Nephron progenitor cell (in vitro differentiated cells): ENCODE measurements around the gene TBCE.
"Not testable (repeated sequence)": the region's sequence is repeated elsewhere in the genome, so short reads cannot be mapped to it uniquely, and the experiment has no call there.

ENCODE experiments used
- DNase-seq: peaks from one replicate; pipeline ENCODE4 v3.0.0; 2021
- H3K27ac Mint-ChIP-seq: 2 replicates; pipeline ENCODE4 v1.8.0; 2021; ENCODE audit warnings: mild to moderate bottlenecking, moderate library complexity, mixed read lengths
- H3K27me3 Mint-ChIP-seq: 2 replicates; pipeline ENCODE4 v1.8.0; 2021; ENCODE audit warnings: mild to moderate bottlenecking, low read depth, mixed read lengths; ENCODE audit not compliant: poor library complexity
- H3K36me3 Mint-ChIP-seq: 2 replicates; pipeline ENCODE4 v1.8.0; 2021; ENCODE audit warnings: low read depth, mixed read lengths
- H3K4me1 Mint-ChIP-seq: 2 replicates; pipeline ENCODE4 v1.8.0; 2021; ENCODE audit warnings: mixed read lengths
- H3K4me3 Mint-ChIP-seq: 2 replicates; pipeline ENCODE4 v1.8.0; 2021; ENCODE audit warnings: mild to moderate bottlenecking, moderate library complexity, mixed read lengths
- H3K9me3 Mint-ChIP-seq: 2 replicates; pipeline ENCODE4 v1.8.0; 2021; ENCODE audit warnings: mild to moderate bottlenecking, moderate library complexity, mixed read lengths
- TF ChIP-seq, protein P1 (sequence below): fragments of 200-600 bp; sonication (generic); IDR thresholded peaks from 2 replicates; pipeline ENCODE4 v1.5.0; 2021; ENCODE audit warnings: antibody characterized with exemption

The TBCE gene

DNA sequence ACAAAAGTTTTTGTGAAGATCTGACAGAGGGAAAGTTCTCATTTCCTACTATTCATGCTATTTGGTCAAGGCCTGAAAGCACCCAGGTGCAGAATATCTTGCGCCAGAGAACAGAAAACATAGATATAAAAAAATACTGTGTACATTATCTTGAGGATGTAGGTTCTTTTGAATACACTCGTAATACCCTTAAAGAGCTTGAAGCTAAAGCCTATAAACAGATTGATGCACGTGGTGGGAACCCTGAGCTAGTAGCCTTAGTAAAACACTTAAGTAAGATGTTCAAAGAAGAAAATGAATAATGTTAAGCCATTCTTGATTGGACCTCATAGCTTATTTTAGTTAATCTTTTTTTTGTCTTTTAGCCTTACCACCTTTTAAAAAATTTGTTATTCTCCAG is 24.8 kb upstream of the TBCE start:
- H3K27me3 Mint-ChIP-seq = no peaks in the 10 kb centered on the region
- H3K9me3 Mint-ChIP-seq = no peaks in the 10 kb centered on the region
- H3K36me3 Mint-ChIP-seq = peaks cover 76% of the 10 kb centered on the region
- DNase-seq = no peak
- no peak overlapping the region for H3K27ac Mint-ChIP-seq
- H3K4me3 Mint-ChIP-seq = no peak overlapping the region
- TF ChIP-seq, protein P1, sequence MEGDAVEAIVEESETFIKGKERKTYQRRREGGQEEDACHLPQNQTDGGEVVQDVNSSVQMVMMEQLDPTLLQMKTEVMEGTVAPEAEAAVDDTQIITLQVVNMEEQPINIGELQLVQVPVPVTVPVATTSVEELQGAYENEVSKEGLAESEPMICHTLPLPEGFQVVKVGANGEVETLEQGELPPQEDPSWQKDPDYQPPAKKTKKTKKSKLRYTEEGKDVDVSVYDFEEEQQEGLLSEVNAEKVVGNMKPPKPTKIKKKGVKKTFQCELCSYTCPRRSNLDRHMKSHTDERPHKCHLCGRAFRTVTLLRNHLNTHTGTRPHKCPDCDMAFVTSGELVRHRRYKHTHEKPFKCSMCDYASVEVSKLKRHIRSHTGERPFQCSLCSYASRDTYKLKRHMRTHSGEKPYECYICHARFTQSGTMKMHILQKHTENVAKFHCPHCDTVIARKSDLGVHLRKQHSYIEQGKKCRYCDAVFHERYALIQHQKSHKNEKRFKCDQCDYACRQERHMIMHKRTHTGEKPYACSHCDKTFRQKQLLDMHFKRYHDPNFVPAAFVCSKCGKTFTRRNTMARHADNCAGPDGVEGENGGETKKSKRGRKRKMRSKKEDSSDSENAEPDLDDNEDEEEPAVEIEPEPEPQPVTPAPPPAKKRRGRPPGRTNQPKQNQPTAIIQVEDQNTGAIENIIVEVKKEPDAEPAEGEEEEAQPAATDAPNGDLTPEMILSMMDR = no peak
- peaks cover 4% of the 10 kb centered on the region for H3K4me1 Mint-ChIP-seq

DNA sequence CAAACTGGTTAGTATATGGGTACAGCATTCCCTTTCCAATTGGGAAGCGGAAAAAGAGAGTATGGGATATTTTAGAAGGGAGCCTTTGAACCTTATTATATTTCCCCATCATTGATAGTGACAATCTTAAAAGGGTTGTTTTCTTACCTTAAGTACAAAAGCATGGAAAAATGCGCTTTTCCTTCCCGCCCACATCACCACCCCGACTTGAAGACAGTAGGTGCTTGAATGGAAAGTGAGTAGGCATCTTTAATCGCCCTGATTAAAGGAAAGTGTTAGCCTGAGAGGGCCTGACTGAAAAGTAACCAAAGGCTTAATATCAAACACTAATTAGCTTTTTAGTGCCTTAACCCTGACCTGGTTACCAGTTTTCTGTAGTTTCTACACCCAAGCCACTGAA is 23.5 kb upstream of the TBCE start:
- Mint-ChIP-seq H3K27me3 (no peaks in the 10 kb centered on the region), H3K27ac (no peak overlapping the region), H3K9me3 (no peaks in the 10 kb centered on the region), H3K4me3 (no peak overlapping the region), H3K36me3 (peaks cover 70% of the 10 kb centered on the region), H3K4me1 (peaks cover 4% of the 10 kb centered on the region)
- TF ChIP-seq, protein P1 = no peak
- DNase-seq = no peak

DNA sequence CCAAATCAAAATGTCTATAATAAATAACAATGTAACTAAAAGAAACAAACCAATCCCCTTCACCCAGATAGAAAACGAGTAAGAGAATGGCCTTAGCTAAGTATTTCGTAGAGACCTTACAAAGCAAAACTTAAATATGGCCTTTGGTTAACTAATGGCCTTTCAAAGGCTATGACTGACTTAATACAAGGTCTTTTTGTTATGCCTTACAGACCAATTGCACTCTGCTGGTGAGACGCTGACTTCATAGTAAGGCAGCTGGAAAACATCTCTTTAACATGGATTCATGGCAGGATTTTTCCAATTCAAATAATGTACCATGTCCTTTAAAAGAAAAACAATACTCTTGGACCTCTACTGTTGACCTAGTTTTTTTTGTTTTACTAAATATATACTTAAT is 15.8 kb upstream of the TBCE start:
- no peak overlapping the region for H3K27ac Mint-ChIP-seq
- no peak overlapping the region for H3K4me3 Mint-ChIP-seq
- TF ChIP-seq, protein P1 = no peak
- H3K4me1 Mint-ChIP-seq = no peaks in the 10 kb centered on the region
- peaks cover 24% of the 10 kb centered on the region for H3K36me3 Mint-ChIP-seq
- H3K9me3 Mint-ChIP-seq = no peaks in the 10 kb centered on the region
- H3K27me3 Mint-ChIP-seq = peaks cover 3% of the 10 kb centered on the region
- no peak for DNase-seq

DNA sequence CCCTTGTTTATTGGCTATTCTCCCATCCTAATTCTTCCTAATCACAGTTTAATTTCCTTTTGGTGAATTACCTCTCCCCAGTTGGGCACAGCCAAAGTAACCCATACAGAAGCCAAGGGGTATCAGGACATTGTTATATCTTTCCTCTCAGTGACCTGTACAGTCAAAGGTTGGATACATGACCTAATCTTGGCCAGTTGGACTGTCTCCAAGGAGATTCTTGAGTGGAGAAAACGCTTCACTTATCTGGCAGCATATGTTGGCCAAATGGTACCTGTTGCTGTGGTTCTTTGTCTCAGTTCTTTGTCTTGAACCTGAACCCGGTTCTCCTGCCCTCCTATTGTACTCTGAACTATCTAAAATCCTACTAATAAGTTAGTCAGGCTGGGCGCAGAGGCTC is 15.3 kb upstream of the TBCE start:
- Mint-ChIP-seq H3K27ac (no peak overlapping the region), H3K27me3 (peaks cover 3% of the 10 kb centered on the region), H3K9me3 (no peaks in the 10 kb centered on the region), H3K36me3 (peaks cover 20% of the 10 kb centered on the region), H3K4me1 (peaks cover 3% of the 10 kb centered on the region), H3K4me3 (no peak overlapping the region)
- DNase-seq = no peak
- TF ChIP-seq, protein P1 = no peak

DNA sequence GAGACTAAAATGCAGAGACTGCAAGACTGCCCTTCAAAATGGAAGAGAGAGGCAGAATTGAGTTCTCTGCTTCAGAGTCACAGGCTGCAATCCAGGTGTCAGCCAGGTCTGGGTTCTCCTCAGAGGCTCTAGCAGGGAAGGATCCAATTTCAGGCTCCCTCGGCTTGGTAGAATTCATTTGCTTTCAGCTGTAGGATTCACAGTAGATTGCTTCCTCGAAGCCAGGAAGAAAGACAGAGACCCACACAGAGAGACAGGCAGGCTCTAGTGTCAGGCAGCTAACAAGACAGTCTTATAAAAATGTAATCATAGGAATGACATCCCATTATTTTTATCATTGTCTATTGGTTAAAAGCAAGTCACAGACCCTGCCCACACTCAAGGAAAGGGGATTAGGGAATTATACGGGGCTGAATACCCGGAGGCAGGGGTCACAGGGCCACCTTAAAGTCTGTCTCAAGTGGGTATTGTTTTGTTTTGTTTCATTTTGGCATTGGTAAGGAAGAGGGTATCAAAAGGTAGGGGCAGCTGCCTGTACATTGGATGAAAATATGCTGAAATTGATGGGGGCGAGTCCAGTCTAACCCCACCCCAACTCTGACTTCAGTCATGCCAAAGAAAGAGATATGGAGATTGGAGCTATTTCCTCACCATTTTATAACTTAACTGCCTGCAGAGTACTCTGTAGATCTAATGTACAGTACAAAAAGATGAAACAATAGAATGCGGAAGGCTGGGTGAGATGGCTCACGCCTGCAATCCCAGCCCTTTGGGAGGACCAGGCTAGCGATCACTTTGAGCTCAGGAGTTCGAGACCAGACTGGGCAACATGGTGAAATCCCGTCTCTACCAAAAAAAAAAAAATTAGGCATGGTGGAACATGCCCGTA is 9.5 kb upstream of the TBCE start:
- no peak overlapping the region for H3K4me3 Mint-ChIP-seq
- peak; percentile 16 for DNase-seq
- peak overlapping the region; percentile 58 for H3K27ac Mint-ChIP-seq
- TF ChIP-seq, protein P1 = no peak
- peaks cover 14% of the 10 kb centered on the region for H3K4me1 Mint-ChIP-seq
- H3K9me3 Mint-ChIP-seq = no peaks in the 10 kb centered on the region
- peaks cover 3% of the 10 kb centered on the region for H3K27me3 Mint-ChIP-seq
- H3K36me3 Mint-ChIP-seq = no peaks in the 10 kb centered on the region

DNA sequence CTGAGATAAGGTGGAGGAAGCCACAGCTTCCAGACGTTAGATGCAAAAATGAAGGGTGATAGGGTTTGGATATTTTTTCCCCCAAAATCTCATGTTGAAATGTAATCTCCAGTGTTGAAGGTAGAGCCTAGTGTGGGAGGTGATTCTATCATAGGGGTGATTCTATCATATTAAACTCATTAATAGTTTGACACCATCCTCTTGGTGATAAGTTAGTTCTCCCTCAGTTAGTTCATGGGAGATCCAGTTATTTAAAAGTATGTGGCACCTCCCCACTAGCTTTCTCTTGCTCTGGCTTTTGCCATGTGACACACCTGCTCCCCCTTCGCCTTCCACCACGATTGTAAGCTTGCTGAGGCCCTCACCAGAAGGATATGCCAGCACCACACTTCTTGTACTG is 8.3 kb upstream of the TBCE start:
- Mint-ChIP-seq H3K4me1 (peaks cover 14% of the 10 kb centered on the region), H3K36me3 (no peaks in the 10 kb centered on the region), H3K27me3 (peaks cover 3% of the 10 kb centered on the region), H3K27ac (peak overlapping the region; percentile 75), H3K9me3 (no peaks in the 10 kb centered on the region), H3K4me3 (no peak overlapping the region)
- TF ChIP-seq, protein P1 = no peak
- DNase-seq = no peak

- H3K9me3 Mint-ChIP-seq, H3K27me3 Mint-ChIP-seq, H3K36me3 Mint-ChIP-seq, H3K27ac Mint-ChIP-seq, DNase-seq, H3K4me3 Mint-ChIP-seq: not testable (repeated sequence)
- H3K4me1 Mint-ChIP-seq = peaks cover 32% of the 10 kb centered on the region
Measured at GRCh38 chr1:235364189-235364588, 3.0 kb upstream of the TBCE start.
